Hematopoietic multipotent progenitor cell treated with erythropoietin and hydrocortisone succinate and interleukin-3 and kit ligand, for 17 days (in vitro differentiated cells): ENCODE results near the gene ACSS3.
"Not testable (repeated sequence)": the region's sequence is repeated elsewhere in the genome, so short reads cannot be mapped to it uniquely, and the experiment has no call there.

ENCODE experiments used
- DNase-seq: peaks from one replicate; pipeline ENCODE4 v3.0.0-alpha.2; 2015; ENCODE audit warnings: low spot score

The ACSS3 gene

DNA sequence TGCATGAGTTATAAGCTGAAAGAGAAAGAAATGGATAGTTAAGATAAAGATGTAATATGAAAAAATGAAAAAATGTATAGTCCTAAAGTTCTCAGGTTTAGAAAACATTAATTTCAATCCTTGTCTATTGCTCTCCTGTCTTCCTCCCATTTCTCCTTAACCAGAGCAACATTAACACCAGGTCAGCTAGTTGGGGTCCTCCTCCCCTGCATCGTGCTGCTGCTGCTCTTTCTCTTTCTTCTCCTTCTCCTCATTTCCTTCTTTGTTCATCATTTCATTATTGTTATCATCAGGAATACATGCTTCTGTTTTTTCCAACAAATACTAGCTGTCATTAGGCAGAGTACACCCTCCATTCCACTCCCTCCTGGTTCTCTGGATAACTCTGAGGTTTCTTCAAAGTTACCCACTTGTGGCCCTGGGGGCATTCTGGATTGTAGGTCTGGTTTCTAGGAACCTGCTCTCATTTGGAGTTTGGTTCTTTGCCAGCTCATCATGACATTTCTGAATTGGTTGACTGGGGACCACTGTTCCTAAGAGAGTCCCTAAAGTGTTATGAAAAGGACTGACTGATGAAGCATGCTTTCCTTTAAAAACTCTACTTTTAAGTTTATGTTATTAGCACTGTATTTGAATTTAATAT lies 17.0 kb downstream of the ACSS3 start:
- no peak for DNase-seq

DNA sequence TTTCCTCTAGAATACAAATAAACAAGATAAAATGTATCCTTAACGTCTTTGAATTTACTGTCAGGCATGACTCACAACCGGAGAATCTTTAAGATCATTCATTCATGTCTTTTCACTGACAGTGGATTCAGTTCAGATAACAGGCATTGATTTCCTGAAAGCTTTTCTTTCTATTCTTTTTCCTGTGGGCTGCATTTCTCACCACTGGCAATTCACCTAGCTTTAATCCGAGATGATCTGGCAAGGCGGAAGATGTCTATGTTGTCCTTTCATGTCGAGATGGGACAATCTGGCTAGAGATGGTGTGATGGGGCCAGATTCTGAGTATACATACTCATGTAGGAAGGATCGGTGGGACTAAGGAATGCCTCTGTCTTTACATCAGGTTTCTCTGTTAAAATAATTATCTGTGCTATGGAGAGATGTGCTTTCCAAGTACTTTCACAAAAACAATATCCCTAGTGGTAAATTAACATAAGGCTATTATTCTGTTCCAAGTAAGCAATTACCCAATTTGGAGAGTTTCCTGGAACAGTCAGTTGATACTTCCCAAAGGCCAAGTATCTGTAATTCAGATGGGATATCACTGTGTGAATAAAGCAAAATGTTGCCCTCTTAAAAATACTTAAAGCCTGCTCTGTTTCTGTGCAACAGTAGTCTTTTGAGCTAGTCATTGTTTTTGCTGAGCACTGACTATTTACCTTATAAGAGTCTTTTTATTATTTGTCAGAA lies 17.8 kb downstream of the ACSS3 start:
- no peak for DNase-seq

DNA sequence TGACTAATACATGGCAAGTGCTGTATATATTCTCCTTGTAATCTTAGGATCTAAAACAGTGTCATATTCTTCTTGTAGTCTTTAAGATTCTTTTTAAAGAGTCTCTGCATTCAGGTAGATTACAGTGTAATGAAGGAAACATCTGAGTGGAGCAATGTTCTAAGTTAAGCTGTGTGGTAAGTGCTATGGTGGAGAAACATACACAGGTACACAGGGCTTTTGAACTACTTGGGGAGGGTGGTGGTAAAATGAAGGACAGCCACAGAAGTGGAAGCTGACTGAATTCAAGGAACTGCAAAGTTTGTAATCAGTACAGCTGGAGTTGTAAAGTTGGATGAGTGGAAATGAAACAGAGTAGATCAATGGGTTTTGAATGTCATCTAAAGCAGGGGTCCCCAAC lies 27.8 kb downstream of the ACSS3 start:
- no peak for DNase-seq

DNA sequence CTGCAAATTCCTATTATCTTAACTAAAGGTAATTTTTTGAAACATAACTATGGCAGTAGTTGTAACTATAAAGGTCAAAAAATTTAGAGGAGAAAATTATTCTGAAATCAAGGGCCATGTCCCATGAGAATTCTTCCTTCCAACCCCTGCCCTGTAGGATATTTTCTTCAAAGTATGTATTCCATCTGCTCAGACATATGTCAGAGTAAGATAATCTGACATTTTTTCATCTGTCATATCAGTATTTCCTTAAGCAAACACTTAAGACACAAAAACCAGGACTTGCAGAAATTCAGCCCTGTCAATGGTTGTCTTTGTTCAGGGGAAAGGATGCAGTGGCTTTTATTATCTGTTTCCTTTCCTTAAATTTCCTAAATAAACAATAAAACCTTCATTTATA lies 36.3 kb downstream of the ACSS3 start:
- no peak for DNase-seq

DNA sequence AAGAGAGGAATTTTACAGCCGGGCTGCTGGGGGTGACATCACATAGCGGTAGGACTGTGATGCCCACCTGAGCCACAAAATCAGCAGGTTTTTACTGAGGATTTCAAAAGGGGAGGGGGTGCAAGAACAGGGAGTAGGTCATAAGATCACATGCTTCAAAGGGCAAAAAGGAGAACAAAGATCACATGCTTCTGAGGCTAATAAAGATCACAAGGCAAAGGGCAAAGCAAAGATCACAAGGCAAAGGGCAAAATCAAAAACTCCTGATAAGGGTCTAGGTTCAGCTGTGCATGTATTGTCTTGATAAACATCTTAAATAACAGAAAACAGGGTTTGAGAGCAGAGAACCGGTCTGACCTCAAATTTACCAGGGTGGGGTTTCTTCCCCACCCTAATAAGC lies 41.2 kb downstream of the ACSS3 start:
- not testable (repeated sequence) for DNase-seq

DNA sequence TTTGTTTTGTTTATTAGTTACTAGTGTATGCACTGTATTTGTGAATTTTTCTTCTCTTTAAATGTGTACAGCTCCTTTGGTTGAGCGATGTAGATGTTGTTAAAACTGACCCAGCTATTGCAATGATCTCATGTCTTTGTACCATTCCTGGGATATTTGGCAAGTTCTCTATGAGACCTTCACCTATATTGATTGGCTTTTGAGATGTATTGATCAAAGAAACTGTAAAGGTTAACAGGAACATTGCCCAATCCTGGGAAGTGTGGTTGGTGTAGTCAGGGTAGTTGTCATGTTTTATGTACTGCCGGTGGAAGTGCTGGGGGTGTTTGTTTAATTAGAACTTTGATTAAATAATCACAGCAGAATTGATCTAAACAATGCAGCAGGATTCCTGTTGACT lies 43.1 kb downstream of the ACSS3 start:
- DNase-seq, result no peak

DNA sequence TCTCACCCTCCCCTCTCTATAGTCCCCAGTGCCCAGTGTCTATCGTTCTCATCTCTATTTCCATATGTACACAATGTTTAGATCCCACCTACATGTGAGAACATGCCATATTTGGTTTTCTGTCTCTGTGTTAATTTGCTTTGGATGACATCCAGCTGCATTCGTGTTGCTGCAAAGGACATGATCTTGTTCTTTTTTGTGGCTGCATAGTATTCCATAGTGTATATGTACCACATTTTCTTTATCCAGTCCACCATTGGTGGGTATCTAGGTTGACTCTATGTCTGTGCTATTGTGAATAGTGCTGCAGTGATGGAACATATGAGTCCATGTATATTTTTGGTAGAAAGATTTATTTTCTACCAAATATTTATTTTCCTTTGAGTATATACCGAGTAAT lies 45.7 kb downstream of the ACSS3 start:
- no peak for DNase-seq

DNA sequence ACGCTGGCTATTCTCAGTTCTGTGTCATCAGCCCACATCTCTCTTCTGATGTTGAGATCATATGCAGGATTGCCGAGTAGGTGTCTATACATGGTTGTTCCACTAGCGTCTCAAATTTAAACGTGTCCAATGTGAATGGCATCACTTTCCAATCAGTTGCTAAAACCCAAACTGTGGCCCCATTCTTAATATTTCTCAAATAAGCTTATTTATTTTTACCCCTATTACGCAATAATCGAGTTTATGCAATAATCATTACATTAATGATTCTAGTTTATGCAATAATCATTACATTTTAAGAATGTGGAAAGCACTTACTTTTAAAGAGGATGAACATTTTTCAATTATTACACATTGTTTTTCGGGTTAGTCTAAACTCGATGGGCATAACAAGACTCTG lies 47.8 kb downstream of the ACSS3 start:
- DNase-seq, result no peak

DNA sequence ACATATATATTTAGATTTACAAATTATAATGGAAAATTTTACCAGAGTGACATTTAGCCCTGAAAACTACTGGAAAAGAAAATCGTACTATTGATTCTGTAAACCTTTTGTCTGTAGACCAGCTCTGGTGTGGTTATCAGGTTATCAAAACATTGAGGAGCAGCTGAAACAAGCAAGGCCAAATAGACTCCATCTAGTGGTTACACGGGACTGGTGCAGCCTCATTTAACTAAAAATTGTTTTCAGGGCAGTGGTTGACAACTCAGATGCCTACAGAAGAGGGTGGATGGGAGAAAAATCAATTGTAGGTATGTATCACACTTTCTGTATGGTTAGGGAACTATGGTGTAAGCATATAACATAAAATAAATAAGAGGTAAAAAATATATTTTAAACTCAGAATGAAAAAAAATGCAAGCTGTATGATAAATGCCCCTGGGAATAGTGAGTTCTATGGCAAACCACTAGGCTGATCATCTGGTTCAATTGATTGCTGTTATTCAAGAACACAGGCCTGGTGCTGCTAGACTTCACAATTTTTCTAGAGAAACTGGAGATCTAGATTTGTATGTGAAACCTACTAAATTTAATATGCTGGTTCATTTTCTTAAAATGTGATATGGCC lies 51.2 kb downstream of the ACSS3 start:
- DNase-seq, result no peak

DNA sequence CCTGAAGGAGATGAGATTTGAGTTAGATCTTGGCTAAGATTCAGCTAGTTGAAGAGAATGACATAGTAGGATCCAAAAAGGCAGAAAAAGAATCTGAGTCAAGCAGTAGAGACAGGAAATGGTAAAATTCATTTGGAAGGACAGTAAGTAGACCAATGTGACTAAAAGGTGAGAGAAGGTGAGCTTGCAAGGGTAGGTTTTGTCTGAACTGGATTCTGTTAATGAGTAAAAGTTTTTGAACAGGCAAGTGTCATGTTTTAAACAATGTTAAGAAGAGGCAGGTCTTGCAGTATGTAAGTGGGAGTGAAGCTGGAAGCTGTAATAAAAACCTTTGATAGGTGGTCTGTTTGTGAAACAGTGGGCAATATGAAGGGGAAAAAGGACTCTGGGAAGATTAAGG lies 58.6 kb downstream of the ACSS3 start:
- DNase-seq, result no peak

DNA sequence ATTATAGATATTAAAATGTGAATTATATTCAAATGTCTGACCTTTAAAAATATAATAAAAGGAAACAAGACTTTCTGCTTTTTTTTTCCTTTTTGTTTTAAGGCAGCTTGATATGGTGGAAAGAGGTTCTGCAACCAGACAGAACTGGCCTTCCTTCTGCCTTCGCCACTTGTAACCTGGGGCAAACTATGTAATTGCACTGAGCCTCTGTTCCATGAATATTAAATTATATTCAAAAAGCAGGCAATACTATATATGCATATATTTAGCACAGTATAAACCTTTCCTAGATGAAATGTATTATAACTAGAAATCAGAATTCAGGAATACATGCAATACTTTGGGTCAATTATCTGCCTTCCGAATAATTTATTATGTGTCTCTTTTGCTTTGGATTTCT lies 59.9 kb downstream of the ACSS3 start:
- DNase-seq, result no peak

DNA sequence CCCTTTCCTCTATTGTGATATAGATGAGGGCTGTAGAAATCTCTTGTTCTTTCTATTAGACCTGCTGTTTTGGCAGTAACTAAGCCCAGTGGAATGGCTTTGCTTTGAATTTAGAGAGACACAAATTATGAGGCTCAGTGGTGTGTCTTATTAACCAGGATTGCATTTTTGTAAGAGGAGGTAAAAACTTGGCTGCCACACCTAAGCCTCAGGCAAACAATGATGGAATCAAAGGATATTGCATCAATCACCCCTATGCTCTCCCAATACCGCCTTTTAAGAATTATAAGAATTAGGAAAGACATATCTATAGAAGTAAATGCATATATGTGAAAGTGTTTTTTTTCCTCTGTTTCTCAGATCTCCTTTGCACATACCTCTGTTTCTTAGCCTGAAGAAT lies 63.3 kb downstream of the ACSS3 start:
- no peak for DNase-seq

DNA sequence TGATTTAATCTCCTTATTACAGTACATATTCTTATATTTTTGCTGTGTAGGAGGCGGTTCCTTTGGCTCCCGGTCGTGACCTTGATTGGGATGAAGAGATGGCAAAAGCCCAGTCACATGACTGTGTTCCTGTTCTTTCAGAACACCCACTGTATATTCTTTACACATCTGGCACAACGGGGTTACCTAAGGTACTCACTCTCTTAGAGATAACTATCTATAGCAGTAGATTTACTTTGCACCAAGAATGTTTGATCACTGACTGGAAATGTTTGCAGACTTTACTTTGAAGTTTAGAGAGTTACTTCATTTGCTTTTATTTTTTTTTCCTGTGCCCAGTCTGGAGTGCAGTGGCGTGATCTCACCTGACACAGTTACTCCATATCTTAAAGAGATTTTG lies 65.2 kb downstream of the ACSS3 start:
- no peak for DNase-seq

DNA sequence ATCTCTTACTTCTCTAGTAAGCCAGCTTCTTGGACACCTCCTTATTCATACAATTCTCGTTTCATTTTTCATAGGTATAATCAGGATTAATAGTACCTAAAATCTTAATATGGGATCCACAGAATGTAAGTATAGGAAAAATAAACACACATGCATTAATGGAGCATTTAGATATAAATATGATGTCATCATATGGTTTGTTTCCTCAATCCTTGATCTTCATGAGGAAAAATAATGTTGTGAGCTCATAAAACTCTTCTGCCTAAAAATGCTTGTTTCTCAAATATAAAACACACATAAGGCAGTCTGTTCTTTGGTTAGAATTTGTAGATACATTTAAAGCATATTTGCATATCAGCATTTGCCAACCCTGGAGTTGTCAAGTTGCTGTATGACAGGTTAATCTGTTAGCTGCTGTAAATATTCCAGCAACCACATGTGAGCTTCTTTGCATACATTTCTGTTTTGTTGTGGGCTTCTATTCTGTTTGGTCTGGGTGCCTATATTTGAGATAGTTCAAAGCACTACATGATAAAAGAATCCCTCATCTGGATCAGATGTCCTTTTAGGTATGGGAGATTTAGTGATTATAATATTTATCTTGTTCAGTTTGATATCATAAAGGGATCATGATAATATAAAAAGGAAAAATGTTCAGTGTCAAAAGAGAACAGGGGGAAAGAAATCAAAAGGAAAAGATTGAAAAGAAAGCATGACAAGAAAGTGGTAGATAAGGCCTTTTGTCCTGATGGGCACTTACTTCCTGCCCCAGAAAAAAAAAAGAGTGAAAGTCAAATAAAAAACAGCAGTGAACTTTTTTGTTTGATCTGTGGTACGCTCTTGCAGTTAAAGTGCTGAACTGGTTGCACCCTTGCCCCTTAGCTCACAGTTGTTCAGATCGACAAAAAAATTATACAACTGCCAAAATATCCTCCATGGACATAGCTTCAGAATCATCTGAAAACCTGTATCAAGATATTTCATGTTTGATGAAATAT lies 68.6 kb downstream of the ACSS3 start:
- no peak for DNase-seq

DNA sequence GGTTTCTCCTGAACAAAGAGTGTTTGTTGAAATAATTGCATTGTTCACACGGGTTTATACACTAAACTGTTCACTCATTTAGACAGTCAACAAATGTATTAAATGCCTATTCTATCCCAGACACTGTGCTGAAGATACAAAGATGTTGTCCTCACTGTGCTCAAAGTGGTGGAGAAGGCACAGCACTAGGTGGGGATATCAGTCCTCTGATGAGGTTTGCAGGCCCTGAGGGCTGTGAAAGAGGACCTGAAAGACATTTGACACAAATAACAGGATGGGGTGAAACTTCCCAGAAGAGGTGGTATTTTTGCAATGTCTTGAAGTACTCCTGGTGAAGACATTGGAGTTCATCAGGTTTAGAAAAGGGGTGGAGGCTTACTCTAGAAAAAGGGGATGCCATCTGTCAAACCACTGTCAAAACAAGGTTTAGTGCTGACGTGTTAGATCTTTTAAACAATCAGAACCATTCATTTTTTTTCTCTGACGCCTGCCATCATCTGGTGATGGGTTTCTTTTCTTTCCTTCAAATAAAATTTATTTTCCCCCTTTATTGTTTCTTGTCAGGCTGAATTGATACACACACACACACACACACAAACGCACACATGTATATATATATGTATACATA lies 69.5 kb downstream of the ACSS3 start:
- DNase-seq, result no peak

DNA sequence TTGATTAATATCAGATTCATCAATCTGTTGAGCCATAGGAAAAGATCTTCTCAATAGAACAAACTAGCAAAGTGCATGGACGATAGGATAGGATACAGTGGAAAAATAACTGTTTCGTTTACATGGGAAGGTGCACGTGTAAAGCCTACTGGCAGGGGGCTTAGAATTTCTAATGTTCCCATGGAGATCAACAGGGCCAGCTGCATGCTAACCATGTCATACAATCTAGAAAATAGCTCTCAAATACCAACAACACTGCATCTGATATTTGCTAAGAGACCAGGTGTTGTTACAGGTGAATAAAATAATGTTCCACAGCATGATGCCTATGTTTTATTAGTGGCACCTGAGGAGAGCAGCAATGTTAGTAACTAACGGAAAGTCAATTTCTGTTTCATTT lies 72.5 kb downstream of the ACSS3 start:
- DNase-seq, result no peak

DNA sequence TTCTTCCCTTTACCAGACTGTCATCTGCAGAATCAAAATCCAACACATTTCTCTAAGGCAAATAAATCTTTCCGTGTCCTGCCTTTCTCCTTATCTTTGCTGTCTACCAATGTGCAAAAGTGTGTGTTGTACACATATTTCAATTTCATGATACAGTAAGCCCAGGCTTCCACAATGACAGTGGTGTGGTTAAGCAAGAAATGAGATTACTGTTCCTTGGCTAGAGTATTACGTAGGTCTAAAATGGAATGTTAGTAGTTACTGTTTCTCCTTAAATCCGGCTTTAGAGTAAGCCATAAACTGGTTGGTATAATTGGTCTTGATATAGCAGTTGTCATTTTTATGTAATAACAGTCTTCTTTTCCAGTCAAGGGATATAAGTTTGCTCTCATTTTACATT lies 82.0 kb downstream of the ACSS3 start:
- DNase-seq, result no peak

DNA sequence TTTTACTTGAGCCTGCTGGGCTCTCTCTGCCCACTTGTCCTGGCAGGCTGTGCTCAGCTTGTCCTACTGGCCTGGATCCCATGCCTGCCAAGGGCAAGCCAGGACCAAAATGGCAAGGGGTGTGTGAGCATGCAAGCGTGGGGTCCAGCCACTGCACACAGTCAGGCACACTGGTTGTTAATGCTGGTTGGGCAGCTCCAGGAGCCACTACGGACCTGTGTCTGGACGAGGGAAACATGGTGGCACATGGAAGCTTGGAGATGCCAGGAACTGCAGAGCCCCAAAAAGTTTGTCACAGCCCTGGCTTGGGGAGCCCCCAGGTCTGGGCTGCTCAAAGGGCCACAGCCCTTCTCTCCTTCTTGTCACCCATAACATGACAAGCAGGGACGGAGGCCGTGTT lies 83.8 kb downstream of the ACSS3 start:
- DNase-seq, result no peak

DNA sequence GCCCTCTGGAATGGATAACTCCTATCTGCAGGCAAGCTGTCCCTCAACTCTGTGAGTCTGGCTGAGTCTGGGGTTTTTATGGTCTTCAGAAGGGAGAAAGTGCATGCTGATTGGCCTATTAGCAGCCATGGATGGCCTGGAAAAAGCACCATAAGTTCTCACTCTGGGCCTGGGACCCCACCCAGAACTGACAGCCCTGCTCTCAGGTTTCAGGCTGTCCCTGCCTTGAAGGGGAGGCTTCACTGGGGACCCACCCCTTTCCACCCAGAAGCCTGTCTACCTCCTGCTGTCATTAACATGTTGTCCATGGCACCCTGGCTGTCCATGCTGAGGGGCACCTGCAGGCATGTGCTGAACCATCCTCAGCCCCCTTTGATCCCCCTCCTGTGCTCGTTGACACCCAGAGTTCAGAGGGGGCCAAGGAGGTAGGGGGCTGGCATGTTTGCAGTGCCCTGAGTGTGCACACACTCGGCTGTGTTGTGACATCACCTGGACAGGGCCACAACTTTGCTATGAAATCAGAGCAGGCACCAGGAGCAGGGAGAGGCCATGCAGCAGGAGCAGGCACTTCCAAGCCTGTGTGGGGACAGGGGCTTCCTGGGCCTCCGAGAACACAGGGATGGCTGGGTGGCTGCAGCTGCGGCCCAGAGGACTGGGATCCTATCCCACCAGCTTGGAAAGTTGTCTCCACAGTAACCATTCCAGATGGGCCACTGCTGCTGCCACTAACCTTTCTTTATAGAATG lies 84.7 kb downstream of the ACSS3 start:
- no peak for DNase-seq

DNA sequence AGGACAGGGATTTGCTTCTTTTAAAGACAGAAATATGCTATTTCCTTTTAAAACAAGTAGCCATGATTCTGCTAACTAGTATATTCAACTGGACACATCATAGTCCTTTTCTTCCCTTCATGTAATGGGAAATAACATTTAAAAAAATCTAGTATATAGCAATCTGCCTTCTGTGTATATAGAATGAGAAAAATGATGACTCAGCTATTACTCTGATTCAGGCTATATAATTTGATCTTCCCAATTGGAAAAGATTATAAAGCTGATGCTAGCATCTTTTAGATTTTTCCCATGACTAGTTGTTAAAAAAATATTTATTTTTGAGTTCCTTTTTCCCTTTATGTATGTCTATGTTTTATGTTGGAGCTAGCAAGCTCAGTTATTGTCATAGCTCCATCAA lies 86.9 kb downstream of the ACSS3 start:
- no peak for DNase-seq

DNA sequence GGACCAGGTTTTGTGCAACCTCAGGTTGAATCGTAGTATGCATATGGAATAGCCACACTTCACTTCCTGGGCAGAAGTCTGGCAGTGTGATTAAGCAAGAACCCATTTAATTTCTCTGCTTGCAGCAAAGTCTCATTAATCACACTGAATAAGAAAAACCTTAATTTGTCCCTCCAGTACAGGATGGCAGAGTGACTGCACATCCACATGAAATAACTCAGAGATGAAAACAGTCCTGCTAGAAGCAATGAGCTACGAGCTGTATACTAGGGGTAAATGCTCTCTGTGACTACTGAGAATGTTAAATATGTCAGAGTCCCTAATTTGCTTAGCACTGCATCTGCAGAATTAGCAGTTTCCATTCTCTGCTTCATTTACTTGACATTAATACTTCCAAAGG lies 88.9 kb downstream of the ACSS3 start:
- no peak for DNase-seq
